Measurements from ENCODE around the gene TBKBP1. TPM values are rescaled to one million over a fixed set of nuclear protein-coding genes. Genes with fewer than 3 reads are reported as not detected.

The TBKBP1 gene
- total RNA-seq, 1 donor from 2014 or later: 6.3 TPM

DNA sequence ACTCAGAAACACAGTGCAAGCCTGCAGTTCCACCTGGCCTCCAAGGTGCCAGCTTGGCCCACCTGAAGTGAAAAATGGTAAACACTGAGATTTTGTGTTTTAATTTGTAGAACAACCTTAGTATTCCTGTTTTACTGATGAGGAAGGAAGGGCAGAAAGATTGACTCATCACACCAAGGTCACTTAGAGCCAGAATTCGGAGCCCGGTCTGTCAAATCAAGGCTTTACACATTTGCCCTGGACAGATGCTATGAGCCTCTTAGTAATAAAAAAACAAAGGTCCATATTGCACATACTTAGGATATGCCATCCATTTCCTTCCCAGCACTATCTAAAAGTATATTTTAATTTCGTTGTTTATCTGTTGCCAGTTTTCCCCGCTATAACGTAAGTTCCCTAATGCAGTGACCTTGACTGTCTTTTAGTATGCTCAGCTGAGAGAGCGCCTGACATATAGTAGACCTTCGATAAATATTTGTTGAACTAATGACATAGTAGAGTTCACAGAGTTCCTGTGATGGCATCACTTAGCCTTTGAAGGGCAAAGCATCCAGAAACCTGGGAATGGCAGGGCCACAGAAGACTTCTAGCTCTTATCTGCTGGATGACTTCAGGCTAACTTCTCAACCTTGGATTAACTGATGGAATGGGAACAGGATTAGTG lies 7.2 kb upstream of the TBKBP1 start:
- TF ChIP-seq, protein P1, sequence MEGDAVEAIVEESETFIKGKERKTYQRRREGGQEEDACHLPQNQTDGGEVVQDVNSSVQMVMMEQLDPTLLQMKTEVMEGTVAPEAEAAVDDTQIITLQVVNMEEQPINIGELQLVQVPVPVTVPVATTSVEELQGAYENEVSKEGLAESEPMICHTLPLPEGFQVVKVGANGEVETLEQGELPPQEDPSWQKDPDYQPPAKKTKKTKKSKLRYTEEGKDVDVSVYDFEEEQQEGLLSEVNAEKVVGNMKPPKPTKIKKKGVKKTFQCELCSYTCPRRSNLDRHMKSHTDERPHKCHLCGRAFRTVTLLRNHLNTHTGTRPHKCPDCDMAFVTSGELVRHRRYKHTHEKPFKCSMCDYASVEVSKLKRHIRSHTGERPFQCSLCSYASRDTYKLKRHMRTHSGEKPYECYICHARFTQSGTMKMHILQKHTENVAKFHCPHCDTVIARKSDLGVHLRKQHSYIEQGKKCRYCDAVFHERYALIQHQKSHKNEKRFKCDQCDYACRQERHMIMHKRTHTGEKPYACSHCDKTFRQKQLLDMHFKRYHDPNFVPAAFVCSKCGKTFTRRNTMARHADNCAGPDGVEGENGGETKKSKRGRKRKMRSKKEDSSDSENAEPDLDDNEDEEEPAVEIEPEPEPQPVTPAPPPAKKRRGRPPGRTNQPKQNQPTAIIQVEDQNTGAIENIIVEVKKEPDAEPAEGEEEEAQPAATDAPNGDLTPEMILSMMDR (IDR thresholded peaks at IDR 0.05; ENCODE audit: insufficient read depth, low read length, severe bottlenecking): no peak
- DNase-seq (ENCODE audit: low read depth) (no peak), FAIRE-seq (no peak)
- H3K4me3 ChIP-seq (ENCODE audit: low read depth, low read length): no peak overlapping the region
- no peaks in the 10 kb centered on the region for H3K27me3 ChIP-seq (ENCODE audit: control insufficient read depth, insufficient read depth, low read length)
- H3K36me3 ChIP-seq (ENCODE audit: control insufficient read depth, insufficient read depth, low read length): peaks cover 9% of the 10 kb centered on the region

GRCh38 chr17:47687328-47687690 lies 6.7 kb upstream of the TBKBP1 start:
- Histone ChIP-seq H3K27me3 (ENCODE audit: control insufficient read depth, insufficient read depth, low read length) (no peaks in the 10 kb centered on the region), H3K36me3 (ENCODE audit: control insufficient read depth, insufficient read depth, low read length) (peaks cover 4% of the 10 kb centered on the region), H3K4me3 (ENCODE audit: low read depth, low read length) (no peak overlapping the region)
- TF ChIP-seq, protein P1 (IDR thresholded peaks at IDR 0.05; ENCODE audit: insufficient read depth, low read length, severe bottlenecking): no peak
- DNase-seq (ENCODE audit: low read depth) (no peak), FAIRE-seq (no peak)

- no peak for DNase-seq (ENCODE audit: low read depth)
- no peak for FAIRE-seq
- Histone ChIP-seq H3K27me3 (ENCODE audit: control insufficient read depth, insufficient read depth, low read length) (no peaks in the 10 kb centered on the region), H3K36me3 (ENCODE audit: control insufficient read depth, insufficient read depth, low read length) (peaks cover 2% of the 10 kb centered on the region), H3K4me3 (ENCODE audit: low read depth, low read length) (no peak overlapping the region)
- TF ChIP-seq, protein P1 (IDR thresholded peaks at IDR 0.05; ENCODE audit: insufficient read depth, low read length, severe bottlenecking): no peak
Measured at GRCh38 chr17:47687748-47688147, 6.2 kb upstream of the TBKBP1 start.

- Histone ChIP-seq H3K4me3 (ENCODE audit: low read depth, low read length) (no peak overlapping the region), H3K36me3 (ENCODE audit: control insufficient read depth, insufficient read depth, low read length) (no peaks in the 10 kb centered on the region), H3K27me3 (ENCODE audit: control insufficient read depth, insufficient read depth, low read length) (no peaks in the 10 kb centered on the region)
- TF ChIP-seq, protein P1 (IDR thresholded peaks at IDR 0.05; ENCODE audit: insufficient read depth, low read length, severe bottlenecking): no peak
- FAIRE-seq (no peak), DNase-seq (ENCODE audit: low read depth) (no peak)
Measured at GRCh38 chr17:47690121-47690520, 3.8 kb upstream of the TBKBP1 start.

DNA sequence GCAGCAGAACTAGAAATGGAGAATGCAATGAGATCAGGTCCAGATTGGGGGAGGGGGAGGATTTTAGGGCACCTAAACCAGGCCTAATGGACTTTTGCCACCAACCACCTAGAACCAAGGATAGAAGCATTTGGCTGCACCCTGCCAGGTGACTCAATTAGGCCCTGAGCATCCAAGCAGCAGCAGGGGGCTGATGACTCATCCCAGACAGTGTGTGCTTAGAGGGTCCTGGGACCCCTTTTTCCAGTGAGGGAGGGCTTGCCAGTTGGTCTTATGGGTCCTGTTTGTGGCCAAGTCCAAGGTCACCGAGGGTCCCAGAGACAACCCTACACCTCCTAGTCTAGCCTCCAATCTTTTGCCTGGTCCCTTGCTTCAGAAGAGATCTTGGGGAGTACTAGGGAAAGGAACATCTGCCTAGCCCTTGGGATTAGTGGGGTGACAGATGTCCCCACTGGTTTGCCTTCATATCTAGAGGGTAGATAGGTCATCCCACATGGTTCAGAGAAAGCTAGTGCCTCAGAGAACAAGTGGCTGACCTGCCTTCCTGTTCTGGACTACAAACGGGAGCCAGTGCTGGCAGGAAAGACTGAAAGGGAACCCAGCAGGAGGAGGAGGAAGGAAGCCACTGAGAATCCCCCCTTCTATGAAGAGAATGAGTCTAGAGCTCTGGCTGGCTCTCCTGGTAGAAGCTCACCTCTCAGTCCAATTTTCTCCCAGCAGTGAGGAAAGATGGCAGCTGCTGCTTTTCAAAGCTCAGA lies 1.6 kb upstream of the TBKBP1 start:
- peak; percentile 7 for FAIRE-seq

More for the DNA sequence above, 1.6 kb upstream of the TBKBP1 start:
- TF ChIP-seq, protein P1 (IDR thresholded peaks at IDR 0.05; ENCODE audit: insufficient read depth, low read length, severe bottlenecking): no peak
- Histone ChIP-seq H3K4me3 (ENCODE audit: low read depth, low read length) (no peak overlapping the region), H3K27me3 (ENCODE audit: control insufficient read depth, insufficient read depth, low read length) (no peaks in the 10 kb centered on the region), H3K36me3 (ENCODE audit: control insufficient read depth, insufficient read depth, low read length) (no peaks in the 10 kb centered on the region)
- no peak for DNase-seq (ENCODE audit: low read depth)
